ENCODE measurements around the gene HPS1. TPM values are rescaled to one million over a fixed set of nuclear protein-coding genes. Genes with fewer than 3 reads are reported as not detected.

The HPS1 gene
- total RNA-seq, 1 donor from 2014 or later = 62.1 TPM

- no peak for DNase-seq (ENCODE audit: extremely low spot score in 2 of 2)
- Histone ChIP-seq H3K4me1 (peaks cover 9% of the 10 kb centered on the region), H3K9me3 (no peaks in the 10 kb centered on the region), H3K27me3 (no peaks in the 10 kb centered on the region), H3K36me3 (no peaks in the 10 kb centered on the region), H3K4me3 (no peak overlapping the region), H3K27ac (no peak overlapping the region)
- TF ChIP-seq CTCF (IDR thresholded peaks at IDR 0.05) = no peak
- TF ChIP-seq POLR2A (IDR thresholded peaks at IDR 0.05) = no peak
- TF ChIP-seq POLR2AphosphoS5 (IDR thresholded peaks at IDR 0.05; ENCODE audit: insufficient read depth in 1 of 2, low read depth in 1 of 2) = no peak
- intact Hi-C loops (cut with DNase I) = no loop called here
These were observed 78.9 kb downstream of the HPS1 start for GRCh38 chr10:98367604-98368451.

MicroRNAs within 50 kb of the gene (microRNA counts, 767-probe panel; counts per million panel counts)
- 3,124 to 3,347 counts per million in 2 donors for microRNA hsa-miR-1287

Small RNAs within 50 kb of the gene (microRNA-seq; reads per million reads assigned to microRNA genes)
- gene MIR1287 (ENCODE audit: borderline number of aligned reads, borderline replicate concordance) (54.1 reads per million, percentile 46 among the genes with 10 or more reads in this experiment), gene MIR4685 (ENCODE audit: borderline number of aligned reads, borderline replicate concordance) (not detected)

Small RNAs within 50 kb of the gene (small RNA-seq; reads per million reads assigned to genes)
- 0.43 reads per million for gene MIR4685

Other genes starting within 250 kb of the HPS1 start
- gene LOXL4, start 178.7 kb downstream of the HPS1 start, total RNA-seq = 5.2 TPM
- gene PYROXD2, start 31.8 kb downstream of the HPS1 start, total RNA-seq = 7.1 TPM